IMR-90 (cell line): ENCODE data around the gene THRB. TPM values are rescaled to one million over a fixed set of nuclear protein-coding genes. Genes with fewer than 3 reads are reported as not detected.
A peak's percentile ranks its signal among the peaks of the same experiment; 100 is the strongest.

Source experiments
- ATAC-seq: fragments of 200-7000 bp; cut with Tn5 transposase; 2 replicates; pipeline ENCODE4 v1.9.1; 2020; ENCODE audit warnings: low read depth, mild to moderate bottlenecking, moderate library complexity
- BruUV-seq: library from RNA; stranded (reverse); fragments of 400-500 nt; replicated peaks from 2 replicates; lab custom pipeline; 2021; lab: Mats Ljungman, UMichigan
- CTCF ChIA-PET: fragments of 300-600 bp; formaldehyde crosslinking; extraction: SDS; loops from one replicate; lab custom pipeline; 2021; ENCODE audit warnings: antibody characterized with exemption; lab: Yijun Ruan, JAX
- POLR2A ChIA-PET: fragments of 300-600 bp; sonication (Branson Sonifier 250); formaldehyde crosslinking; loops from one replicate; lab custom pipeline; 2022; ENCODE audit warnings: antibody characterized with exemption; ENCODE audit not compliant: unreplicated experiment; lab: Charles Lee
- DNase-seq: peaks from one replicate; pipeline ENCODE4 v3.0.0; 2013
- H2AFZ ChIP-seq: replicated peaks from 2 replicates; pipeline ENCODE3; 2013; ENCODE audit warnings: low read length, mild to moderate bottlenecking; ENCODE audit not compliant: poor library complexity
- H2AK5ac ChIP-seq: 2 replicates; pipeline ENCODE4 v1.6.1; 2013; ENCODE audit warnings: low read depth, low read length, inconsistent platforms
- H2AK9ac ChIP-seq: replicated peaks from 2 replicates; pipeline ENCODE3; 2013; ENCODE audit warnings: mild to moderate bottlenecking, low read depth, low read length, moderate library complexity; ENCODE audit not compliant: poor library complexity
- H2BK120ac ChIP-seq: 2 replicates; pipeline ENCODE4 v1.6.1; 2013; ENCODE audit warnings: low read depth, low read length, inconsistent platforms
- H2BK15ac ChIP-seq: 3 replicates; pipeline ENCODE4 v1.6.1; 2013; ENCODE audit warnings: low read depth, low read length, inconsistent platforms
- H2BK20ac ChIP-seq: 2 replicates; pipeline ENCODE4 v1.6.1; 2013; ENCODE audit warnings: low read depth, mild to moderate bottlenecking, inconsistent platforms, low read length, moderate library complexity
- H2BK5ac ChIP-seq: 2 replicates; pipeline ENCODE4 v1.6.1; 2013; ENCODE audit warnings: mild to moderate bottlenecking, low read depth, low read length, inconsistent platforms; ENCODE audit not compliant: poor library complexity, severe bottlenecking
- H3K14ac ChIP-seq: replicated peaks from 2 replicates; pipeline ENCODE4 v1.6.1; 2013; ENCODE audit warnings: low read depth, low read length, inconsistent platforms
- H3K18ac ChIP-seq: 2 replicates; pipeline ENCODE4 v1.6.1; 2013; ENCODE audit warnings: low read depth, low read length, control low read depth
- H3K23ac ChIP-seq: 2 replicates; pipeline ENCODE4 v1.6.1; 2013; ENCODE audit warnings: low read depth, low read length, inconsistent platforms
- H3K27ac ChIP-seq: 2 replicates; pipeline ENCODE4 v1.5.1; 2013; ENCODE audit warnings: mild to moderate bottlenecking, control low read depth, low read length; ENCODE audit not compliant: insufficient read depth
- H3K27me3 ChIP-seq: 2 replicates; pipeline ENCODE4 v1.6.1; 2013; ENCODE audit warnings: low read length; ENCODE audit not compliant: control insufficient read depth, insufficient read depth
- H3K36me3 ChIP-seq: 2 replicates; pipeline ENCODE4 v1.6.1; 2013; ENCODE audit warnings: low read length, mixed read lengths; ENCODE audit not compliant: control insufficient read depth, insufficient read depth
- H3K4ac ChIP-seq: 2 replicates; pipeline ENCODE4 v1.6.1; 2013; ENCODE audit warnings: low read depth, low read length, inconsistent platforms
- H3K4me1 ChIP-seq: 2 replicates; pipeline ENCODE4 v1.6.1; 2013; ENCODE audit warnings: low read length, mixed read lengths; ENCODE audit not compliant: control insufficient read depth, insufficient read depth
- H3K4me2 ChIP-seq: 2 replicates; pipeline ENCODE4 v1.6.1; 2013; ENCODE audit warnings: low read depth, mild to moderate bottlenecking, control low read depth, low read length, moderate library complexity
- H3K4me3 ChIP-seq: 2 replicates; pipeline ENCODE4 v1.5.1; 2013; ENCODE audit warnings: low read depth, mild to moderate bottlenecking, control low read depth, low read length, moderate library complexity; ENCODE audit not compliant: insufficient read depth
- H3K56ac ChIP-seq: 2 replicates; pipeline ENCODE4 v1.6.1; 2013; ENCODE audit warnings: low read length, inconsistent platforms; ENCODE audit not compliant: insufficient read depth; ENCODE audit errors: extremely low read depth
- H3K79me1 ChIP-seq, 2 experiments: 2 replicates each; pipeline ENCODE4 v1.6.1; 2013; ENCODE audit warnings: low read length in 2 of 2, inconsistent platforms in 1 of 2, low read depth in 1 of 2
- H3K9ac ChIP-seq: 2 replicates; pipeline ENCODE4 v1.6.1; 2013; ENCODE audit warnings: low read depth, low read length, control low read depth
- H3K9me1 ChIP-seq: 2 replicates; pipeline ENCODE4 v1.6.1; 2013; ENCODE audit warnings: low read length, inconsistent platforms; ENCODE audit not compliant: insufficient read depth
- H3K9me3 ChIP-seq: 2 replicates; pipeline ENCODE4 v1.6.1; 2013; ENCODE audit warnings: low read length; ENCODE audit not compliant: control insufficient read depth, insufficient read depth
- H4K20me1 ChIP-seq: 2 replicates; pipeline ENCODE4 v1.6.1; 2013; ENCODE audit warnings: low read length, inconsistent platforms; ENCODE audit not compliant: insufficient read depth
- H4K5ac ChIP-seq: 2 replicates; pipeline ENCODE4 v1.6.1; 2013; ENCODE audit warnings: mild to moderate bottlenecking, low read depth, low read length, control low read depth
- H4K8ac ChIP-seq, 2 experiments: 2 replicates each; pipeline ENCODE4 v1.6.1; 2013; ENCODE audit warnings: low read depth in 2 of 2, low read length in 2 of 2, control low read depth in 1 of 2, inconsistent platforms in 1 of 2
- H4K91ac ChIP-seq: 2 replicates; pipeline ENCODE4 v1.6.1; 2013; ENCODE audit warnings: low read depth, low read length, inconsistent platforms; ENCODE audit not compliant: insufficient read depth
- NFE2L2 ChIP-seq: fragments of 150-350 bp; IDR thresholded peaks from 2 replicates; pipeline ENCODE4 v1.6.1; 2016; ENCODE audit warnings: low read depth, mild to moderate bottlenecking, low read length
- WGBS, 2 experiments: methylation state at CpG; one replicate each; pipeline versions ENCODE4 v1.1.5 to v1.1.7; 2013; ENCODE audit warnings: missing lambda C conversion rate in 2 of 2; ENCODE audit not compliant: insufficient read length in 1 of 2; ENCODE audit errors: extremely low coverage in 2 of 2; 5-methylcytosine and 5-hydroxymethylcytosine counted together
- dilution Hi-C: fragments of 300-500 bp; cut with HindIII; formaldehyde crosslinking; loops from one replicate; pipeline ENCODE4 v1.14.3; 2018; ENCODE audit warnings: low sequenced_read_pairs; ENCODE audit not compliant: unreplicated experiment
- in situ Hi-C: fragments of 300-500 bp; cut with MboI; formaldehyde crosslinking; loops from 3 replicates; pipeline ENCODE4 v1.14.3; 2019; ENCODE audit warnings: low sequenced_read_pairs, inconsistent platforms, mixed read lengths
- intact Hi-C: fragments of 100-400 bp; cut with micrococcal nuclease; formaldehyde crosslinking; loops from 2 replicates; pipeline ENCODE4 v1.10.0; 2022
- polyA plus RNA-seq, 3 experiments: library from polyadenylated mRNA; depleted of rRNA; stranded (reverse); fragments of >200 nt; gene quantifications; 2 replicates each; pipeline ENCODE4 v1.2.3, GENCODE V29; 2012; ENCODE audit warnings: low replicate concordance in 1 of 3
- total RNA-seq: library from RNA; depleted of rRNA; stranded (reverse); fragments of >200 nt; gene quantifications from 2 replicates; pipeline ENCODE4 v1.2.3, GENCODE V29; 2012
- TF ChIP-seq, protein P1 (sequence below): fragments of 150-350 bp; IDR thresholded peaks from 2 replicates; pipeline ENCODE4 v1.6.1; 2016; ENCODE audit warnings: low read depth, mild to moderate bottlenecking, low read length, moderate library complexity, borderline replicate concordance

Gene THRB
- total and polyA plus RNA-seq, 2 of the 4 experiments (the other 2 are of a cell fraction), result under 0.01 TPM; not detected in 1

GRCh38 chr3:24259901-24260512 lies 234.6 kb downstream of the THRB start:
- H3K9me3 ChIP-seq, result peaks cover 2% of the 10 kb centered on the region; the same call in 1 of the 2 replicates
- TF ChIP-seq, protein P1, sequence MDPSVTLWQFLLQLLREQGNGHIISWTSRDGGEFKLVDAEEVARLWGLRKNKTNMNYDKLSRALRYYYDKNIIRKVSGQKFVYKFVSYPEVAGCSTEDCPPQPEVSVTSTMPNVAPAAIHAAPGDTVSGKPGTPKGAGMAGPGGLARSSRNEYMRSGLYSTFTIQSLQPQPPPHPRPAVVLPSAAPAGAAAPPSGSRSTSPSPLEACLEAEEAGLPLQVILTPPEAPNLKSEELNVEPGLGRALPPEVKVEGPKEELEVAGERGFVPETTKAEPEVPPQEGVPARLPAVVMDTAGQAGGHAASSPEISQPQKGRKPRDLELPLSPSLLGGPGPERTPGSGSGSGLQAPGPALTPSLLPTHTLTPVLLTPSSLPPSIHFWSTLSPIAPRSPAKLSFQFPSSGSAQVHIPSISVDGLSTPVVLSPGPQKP, result no peak
- TF ChIP-seq NFE2L2, result no peak
- H3K4ac ChIP-seq, result no peak overlapping the region
- WGBS, 2 experiments, result no CpG with 5 or more reads among the region's 2 CpGs
- peak; percentile 72 for ATAC-seq
- H4K20me1 ChIP-seq, result no peaks in the 10 kb centered on the region; the same call in 1 of the 2 replicates
- H3K27ac ChIP-seq, result no peak overlapping the region
- H2AFZ ChIP-seq, result no peak overlapping the region
- H3K27me3 ChIP-seq, result peaks cover 42% of the 10 kb centered on the region
- no TSS peak for BruUV-seq
- no peak overlapping the region for H3K9ac ChIP-seq
- no peak overlapping the region for H2BK20ac ChIP-seq
- no peak overlapping the region for H4K5ac ChIP-seq
- H2AK5ac ChIP-seq, result no peak overlapping the region
- in situ Hi-C loops (loop anchor here (25.0 kb wide), 1 partner anchor 1327 kb away; no protein-coding TSS in a partner anchor), intact Hi-C loops (loop anchor here (10.0 kb wide), 1 partner anchor 1335 kb away; no protein-coding TSS in a partner anchor), dilution Hi-C loops (no loop called here)
- H3K4me3 ChIP-seq, result no peak overlapping the region
- DNase-seq, result peak; percentile 22
- no peak overlapping the region for H3K14ac ChIP-seq
- H2AK9ac ChIP-seq, result no peak overlapping the region
- POLR2A ChIA-PET, result no interaction called here
- no peak overlapping the region for H3K23ac ChIP-seq
- H3K36me3 ChIP-seq, result no peaks in the 10 kb centered on the region
- no peak overlapping the region for H3K56ac ChIP-seq
- no peaks in the 10 kb centered on the region for H3K79me1 ChIP-seq
- CTCF ChIA-PET, result interaction anchor here (1.1 kb wide), 1 partner anchor 424 kb away, joined by 3 read pairs; no protein-coding TSS in a partner anchor
- H3K18ac ChIP-seq, result no peak overlapping the region
- no peak overlapping the region for H4K91ac ChIP-seq
- H2BK120ac ChIP-seq, result no peak overlapping the region
- no peak overlapping the region for H2BK15ac ChIP-seq
- H2BK5ac ChIP-seq, result no peak overlapping the region
- peaks cover 2% of the 10 kb centered on the region; the same call in 1 of the 2 replicates for H3K4me1 ChIP-seq
- H4K8ac ChIP-seq, result no peak overlapping the region
- H3K9me1 ChIP-seq, result no peaks in the 10 kb centered on the region; the same call in 1 of the 2 replicates
- no peak overlapping the region for H3K4me2 ChIP-seq
